T-helper 1 cell treated with Interleukin-12 subunit alpha and Interleukin-12 subunit beta and Interleukin-4 antibody, amounts not matched to agents 30 μg/mL and 1 μg/mL, for 36 hours (primary cell): ENCODE measurements around the gene ONECUT1.

Experiments used
- H3K27ac Mint-ChIP-seq: one replicate; pipeline ENCODE4 v1.8.0; 2021; ENCODE audit warnings: mild to moderate bottlenecking, mixed read lengths
- H3K27me3 Mint-ChIP-seq: one replicate; pipeline ENCODE4 v1.8.0; 2021; ENCODE audit warnings: low read depth, mixed read lengths
- H3K36me3 Mint-ChIP-seq: one replicate; pipeline ENCODE4 v1.8.0; 2021; ENCODE audit warnings: low read depth, mixed read lengths
- H3K4me1 Mint-ChIP-seq: one replicate; pipeline ENCODE4 v1.8.0; 2021; ENCODE audit warnings: low read depth, mixed read lengths
- H3K4me3 Mint-ChIP-seq: one replicate; pipeline ENCODE4 v1.8.0; 2021; ENCODE audit warnings: mild to moderate bottlenecking, moderate library complexity, mixed read lengths
- H3K9me3 Mint-ChIP-seq: one replicate; pipeline ENCODE4 v1.8.0; 2021; ENCODE audit warnings: mixed read lengths

ONECUT1 gene

DNA sequence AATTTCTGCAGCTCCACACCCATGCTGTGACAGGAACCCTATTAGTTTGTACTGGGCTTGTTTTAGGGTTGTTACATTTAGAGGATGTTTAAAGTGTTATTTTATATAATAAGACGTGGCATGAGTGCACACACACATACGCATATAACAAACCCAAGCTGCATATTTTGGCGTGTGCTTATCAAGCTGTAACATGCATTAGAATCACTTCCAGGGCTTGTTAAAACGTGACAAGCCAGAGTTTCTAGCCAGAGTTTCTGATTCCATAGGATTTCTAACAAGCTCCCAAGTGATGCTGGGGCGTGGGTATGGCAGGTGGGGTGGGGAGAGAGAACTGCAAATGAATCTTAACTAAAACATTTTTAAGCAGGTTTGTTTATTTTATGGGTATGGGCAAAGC, 17.4 kb downstream of the ONECUT1 start:
- no peaks in the 10 kb centered on the region for H3K36me3 Mint-ChIP-seq
- peaks cover 65% of the 10 kb centered on the region for H3K27me3 Mint-ChIP-seq
- H3K4me1 Mint-ChIP-seq: no peaks in the 10 kb centered on the region
- H3K27ac Mint-ChIP-seq: no peak overlapping the region
- no peak overlapping the region for H3K4me3 Mint-ChIP-seq
- no peaks in the 10 kb centered on the region for H3K9me3 Mint-ChIP-seq

- Mint-ChIP-seq H3K27me3 (peaks cover 55% of the 10 kb centered on the region), H3K9me3 (no peaks in the 10 kb centered on the region), H3K36me3 (no peaks in the 10 kb centered on the region), H3K27ac (no peak overlapping the region), H3K4me3 (no peak overlapping the region), H3K4me1 (no peaks in the 10 kb centered on the region)
Measured at GRCh38 chr15:52765785-52766184, 24.4 kb downstream of the ONECUT1 start.

DNA sequence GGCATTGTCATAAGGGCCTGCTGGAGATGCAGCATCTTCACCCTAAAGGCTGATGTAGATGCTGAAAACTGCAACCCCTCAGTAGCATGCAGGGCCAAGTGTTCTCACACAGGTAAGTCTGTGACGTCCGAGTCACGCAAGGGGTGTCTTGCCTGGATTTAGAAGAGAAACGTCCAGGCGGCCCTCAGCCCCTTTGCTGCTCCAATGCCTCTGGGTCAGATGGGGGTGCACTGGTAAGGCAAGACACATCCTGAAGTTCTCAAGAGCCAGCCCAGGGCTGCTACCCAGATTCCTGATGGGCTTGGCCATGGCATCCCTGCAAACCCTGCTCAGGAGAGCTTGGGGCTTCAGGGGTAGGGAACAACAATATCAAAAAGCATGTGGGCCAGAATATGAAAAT, 25.4 kb downstream of the ONECUT1 start:
- Mint-ChIP-seq H3K27me3 (peaks cover 53% of the 10 kb centered on the region), H3K36me3 (no peaks in the 10 kb centered on the region), H3K4me3 (no peak overlapping the region), H3K9me3 (no peaks in the 10 kb centered on the region), H3K27ac (no peak overlapping the region), H3K4me1 (no peaks in the 10 kb centered on the region)

- Mint-ChIP-seq H3K4me1 (no peaks in the 10 kb centered on the region), H3K9me3 (no peaks in the 10 kb centered on the region), H3K27ac (no peak overlapping the region), H3K4me3 (no peak overlapping the region), H3K27me3 (peaks cover 53% of the 10 kb centered on the region), H3K36me3 (no peaks in the 10 kb centered on the region)
Measured at GRCh38 chr15:52762621-52763020, 27.5 kb downstream of the ONECUT1 start.

DNA sequence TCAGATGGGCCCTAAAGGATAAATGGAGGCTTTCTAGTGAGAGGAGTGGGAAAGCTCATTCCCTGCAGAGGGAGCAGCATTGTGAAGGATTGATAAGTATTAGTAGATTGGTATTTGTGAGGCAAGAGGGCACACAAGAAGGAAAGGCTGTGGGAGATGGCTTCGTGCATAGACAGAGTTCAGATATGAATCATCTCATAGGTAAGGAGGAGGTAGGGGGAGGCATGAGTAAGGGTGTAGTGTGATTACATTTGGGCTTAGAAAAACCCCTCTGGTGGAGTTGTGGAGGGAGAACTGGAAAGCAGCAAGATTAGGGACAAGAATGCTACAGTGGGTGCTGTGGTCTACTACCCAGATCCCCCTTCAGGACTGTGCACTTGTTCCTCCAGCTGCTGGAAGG, 29.6 kb downstream of the ONECUT1 start:
- no peaks in the 10 kb centered on the region for H3K36me3 Mint-ChIP-seq
- H3K27ac Mint-ChIP-seq: no peak overlapping the region
- H3K4me1 Mint-ChIP-seq: no peaks in the 10 kb centered on the region
- peaks cover 62% of the 10 kb centered on the region for H3K27me3 Mint-ChIP-seq
- H3K4me3 Mint-ChIP-seq: no peak overlapping the region
- no peaks in the 10 kb centered on the region for H3K9me3 Mint-ChIP-seq

DNA sequence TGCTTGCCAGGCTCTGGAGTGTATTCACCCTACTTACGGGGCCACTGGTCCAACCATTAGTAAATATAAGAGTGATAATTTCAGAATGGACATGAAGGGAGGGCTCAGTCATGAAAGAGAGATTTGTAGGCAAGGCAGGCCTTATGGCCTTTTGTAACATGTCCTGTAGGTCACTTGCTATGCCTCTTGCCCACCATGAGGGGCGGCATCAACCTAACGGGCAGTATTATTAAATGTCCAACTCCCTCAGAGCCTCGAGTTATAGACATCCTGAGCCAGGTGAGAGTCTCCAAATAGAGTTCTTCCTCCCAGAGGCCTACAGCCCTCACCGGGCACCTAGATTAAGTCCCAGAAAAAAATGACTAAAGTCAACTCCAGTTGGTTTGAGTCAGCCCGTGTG, 30.2 kb downstream of the ONECUT1 start:
- Mint-ChIP-seq H3K9me3 (no peaks in the 10 kb centered on the region), H3K36me3 (no peaks in the 10 kb centered on the region), H3K27me3 (peaks cover 62% of the 10 kb centered on the region), H3K27ac (no peak overlapping the region), H3K4me1 (no peaks in the 10 kb centered on the region), H3K4me3 (no peak overlapping the region)

GRCh38 chr15:52757496-52757895, 32.6 kb downstream of the ONECUT1 start:
- H3K4me1 Mint-ChIP-seq: no peaks in the 10 kb centered on the region
- peaks cover 69% of the 10 kb centered on the region for H3K27me3 Mint-ChIP-seq
- H3K27ac Mint-ChIP-seq: no peak overlapping the region
- no peaks in the 10 kb centered on the region for H3K9me3 Mint-ChIP-seq
- no peaks in the 10 kb centered on the region for H3K36me3 Mint-ChIP-seq
- no peak overlapping the region for H3K4me3 Mint-ChIP-seq

- H3K9me3 Mint-ChIP-seq: no peaks in the 10 kb centered on the region
- H3K36me3 Mint-ChIP-seq: no peaks in the 10 kb centered on the region
- peaks cover 60% of the 10 kb centered on the region for H3K27me3 Mint-ChIP-seq
- H3K27ac Mint-ChIP-seq: no peak overlapping the region
- H3K4me1 Mint-ChIP-seq: no peaks in the 10 kb centered on the region
- H3K4me3 Mint-ChIP-seq: no peak overlapping the region
Measured at GRCh38 chr15:52751522-52751921, 38.6 kb downstream of the ONECUT1 start.

DNA sequence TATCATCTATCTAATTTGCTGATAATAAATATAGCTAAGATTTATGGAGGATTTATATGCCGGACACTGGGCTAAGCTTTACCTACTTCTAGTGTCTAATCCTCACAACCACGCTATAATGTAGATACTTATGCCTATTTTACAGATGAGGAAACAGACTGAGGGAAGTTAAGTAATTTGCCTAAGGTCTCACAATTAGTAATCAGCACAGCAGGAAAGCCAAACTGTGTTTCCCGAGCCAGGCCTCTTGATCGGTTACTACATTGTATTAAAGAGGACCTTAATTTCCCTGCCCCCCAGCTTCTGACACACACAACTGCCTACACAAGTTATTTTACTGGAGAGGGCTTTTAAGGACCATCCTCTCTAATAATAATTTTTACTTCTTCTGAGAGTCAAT, 40.9 kb downstream of the ONECUT1 start:
- Mint-ChIP-seq H3K27ac (no peak overlapping the region), H3K27me3 (peaks cover 49% of the 10 kb centered on the region)

DNA sequence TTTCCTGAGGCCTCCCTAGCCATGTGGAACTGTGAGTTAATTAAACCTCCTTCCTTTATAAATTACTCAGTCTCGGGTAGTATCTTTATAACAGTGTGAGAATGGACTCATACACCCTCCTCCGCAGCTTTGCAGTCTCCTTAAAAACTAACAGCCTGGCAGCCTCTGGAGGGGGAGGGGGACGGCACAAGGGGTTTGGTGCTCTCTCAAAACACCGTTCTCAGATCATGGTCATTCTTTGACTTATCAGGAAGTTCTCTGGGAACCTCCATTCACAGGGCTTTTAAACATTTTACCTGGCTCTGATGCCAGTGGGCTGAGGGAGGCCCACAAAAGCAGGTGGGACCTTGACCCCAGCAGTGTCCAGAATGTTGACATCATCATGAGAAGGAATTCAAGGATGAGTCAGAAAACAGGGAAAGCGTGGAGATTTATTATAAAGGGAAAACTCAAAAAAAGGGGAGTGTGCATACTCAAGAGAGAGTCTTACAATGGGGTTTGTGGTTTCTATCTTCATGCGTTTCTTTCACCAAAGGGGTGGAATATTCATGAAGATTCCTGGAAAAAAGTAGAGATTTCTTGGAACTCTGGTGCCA, 43.9 kb downstream of the ONECUT1 start:
- Mint-ChIP-seq H3K4me1 (no peaks in the 10 kb centered on the region), H3K9me3 (no peaks in the 10 kb centered on the region), H3K4me3 (no peak overlapping the region), H3K27me3 (peaks cover 24% of the 10 kb centered on the region), H3K27ac (no peak overlapping the region), H3K36me3 (no peaks in the 10 kb centered on the region)

More for the DNA sequence above, 40.9 kb downstream of the ONECUT1 start:
- Mint-ChIP-seq H3K9me3 (no peaks in the 10 kb centered on the region), H3K4me3 (no peak overlapping the region), H3K4me1 (no peaks in the 10 kb centered on the region), H3K36me3 (no peaks in the 10 kb centered on the region)

- Mint-ChIP-seq H3K27me3 (peaks cover 20% of the 10 kb centered on the region), H3K36me3 (no peaks in the 10 kb centered on the region), H3K9me3 (no peaks in the 10 kb centered on the region), H3K4me3 (no peak overlapping the region), H3K27ac (no peak overlapping the region), H3K4me1 (no peaks in the 10 kb centered on the region)
Measured at GRCh38 chr15:52745326-52746161, 44.6 kb downstream of the ONECUT1 start.

- Mint-ChIP-seq H3K9me3 (no peaks in the 10 kb centered on the region), H3K4me3 (no peak overlapping the region), H3K27ac (no peak overlapping the region), H3K4me1 (peaks cover 10% of the 10 kb centered on the region), H3K36me3 (no peaks in the 10 kb centered on the region), H3K27me3 (peaks cover 13% of the 10 kb centered on the region)
Measured at GRCh38 chr15:52738311-52738710, 51.8 kb downstream of the ONECUT1 start.

- Mint-ChIP-seq H3K4me1 (peaks cover 15% of the 10 kb centered on the region), H3K9me3 (no peaks in the 10 kb centered on the region), H3K27ac (no peak overlapping the region), H3K4me3 (no peak overlapping the region), H3K36me3 (no peaks in the 10 kb centered on the region), H3K27me3 (peaks cover 13% of the 10 kb centered on the region)
Measured at GRCh38 chr15:52737720-52738119, 52.4 kb downstream of the ONECUT1 start.

DNA sequence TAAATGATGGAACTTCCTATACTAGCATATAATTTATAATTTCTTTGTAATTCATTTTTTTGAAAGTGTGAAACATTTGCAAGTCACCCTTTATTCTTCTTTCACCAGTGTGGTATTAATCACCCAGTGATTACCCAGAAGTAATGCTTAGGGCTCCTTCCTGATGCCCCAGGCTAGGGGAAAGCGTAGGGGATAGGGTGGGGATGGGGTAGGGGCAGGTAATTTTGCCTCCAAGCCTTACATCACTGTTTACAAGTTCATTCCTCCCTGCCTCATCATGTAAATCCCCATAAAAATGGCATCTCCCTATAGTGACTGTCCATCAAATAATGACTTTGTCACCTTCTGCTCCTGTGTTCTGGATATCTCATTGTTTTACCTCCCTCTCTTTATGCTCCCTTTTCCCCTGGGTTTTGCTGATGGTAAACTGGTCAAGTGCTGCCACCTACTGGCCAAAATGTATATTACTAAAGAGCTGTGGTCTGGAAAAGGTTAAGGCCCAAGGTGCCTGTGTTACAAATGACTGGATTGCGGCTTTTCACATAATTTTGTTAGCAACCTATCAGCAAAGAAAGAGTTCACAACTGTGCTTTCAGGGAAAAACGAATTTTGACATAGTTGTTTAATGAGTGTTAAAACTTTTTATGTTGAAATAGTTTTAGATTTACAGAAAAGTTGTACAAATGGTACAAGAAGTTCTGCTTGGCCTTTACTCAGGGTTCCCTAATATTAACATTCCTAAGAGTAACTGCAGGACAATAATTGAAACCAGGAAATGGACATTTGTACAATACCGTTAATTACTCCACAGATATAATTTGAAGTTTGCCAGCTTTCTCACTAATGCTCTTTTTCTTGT, 54.7 kb downstream of the ONECUT1 start:
- Mint-ChIP-seq H3K27ac (no peak overlapping the region), H3K9me3 (no peaks in the 10 kb centered on the region), H3K27me3 (peaks cover 13% of the 10 kb centered on the region), H3K4me3 (no peak overlapping the region), H3K36me3 (no peaks in the 10 kb centered on the region), H3K4me1 (peaks cover 18% of the 10 kb centered on the region)

DNA sequence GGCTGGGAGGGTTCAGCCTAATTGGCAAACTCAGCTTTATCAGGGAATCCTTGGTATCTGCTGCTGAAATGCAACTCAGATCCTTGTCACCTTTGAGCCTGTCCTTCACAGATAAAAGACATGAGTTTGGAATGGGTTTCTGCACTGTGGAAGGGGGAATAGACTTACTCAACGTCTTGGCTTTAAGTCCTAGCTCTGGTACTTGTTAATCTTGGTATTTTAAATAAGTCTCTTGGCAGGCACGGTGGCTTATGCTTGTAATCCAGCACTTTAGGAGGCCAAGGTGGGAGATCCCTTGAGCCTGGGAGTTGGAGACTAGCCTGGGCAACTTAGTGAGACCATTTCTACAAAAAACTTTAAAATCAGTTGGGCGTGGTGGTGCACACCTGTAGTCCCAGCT, 55.8 kb downstream of the ONECUT1 start:
- Mint-ChIP-seq H3K4me1 (peaks cover 25% of the 10 kb centered on the region), H3K27me3 (peaks cover 7% of the 10 kb centered on the region), H3K27ac (no peak overlapping the region), H3K9me3 (no peaks in the 10 kb centered on the region), H3K4me3 (no peak overlapping the region), H3K36me3 (no peaks in the 10 kb centered on the region)
